DMS114 treated with DMSO at 0.1 percent for 48 hours (cell line): Measurements from ENCODE around the gene ADGRF3.
"Not testable (repeated sequence)": the region's sequence is repeated elsewhere in the genome, so short reads cannot be mapped to it uniquely, and the experiment has no call there.

Experiments used
- DNase-seq: peaks from one replicate; lab custom pipeline; 2025; ENCODE audit not compliant: unreplicated experiment; lab: John Stamatoyannopoulos, UW

ADGRF3 gene

DNA sequence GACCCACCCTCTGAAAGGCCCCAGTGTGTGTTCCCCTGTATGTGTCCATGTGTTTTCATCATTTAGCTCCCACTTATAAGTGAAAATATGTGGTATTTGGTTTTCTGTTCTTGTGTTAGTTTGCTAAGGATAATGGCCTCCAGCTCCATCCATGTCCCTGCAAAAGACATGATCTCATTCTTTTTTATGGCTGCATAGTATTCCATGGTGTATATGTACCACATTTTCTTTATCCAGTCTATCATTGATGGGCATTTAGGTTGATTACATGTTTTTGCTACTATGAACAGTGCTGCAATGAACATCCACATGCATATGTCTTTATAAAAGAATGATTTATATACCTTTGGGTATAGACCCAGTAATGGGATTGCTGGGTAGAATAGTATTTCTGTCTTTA, 22.1 kb downstream of the ADGRF3 start:
- DNase-seq = not testable (repeated sequence)

DNA sequence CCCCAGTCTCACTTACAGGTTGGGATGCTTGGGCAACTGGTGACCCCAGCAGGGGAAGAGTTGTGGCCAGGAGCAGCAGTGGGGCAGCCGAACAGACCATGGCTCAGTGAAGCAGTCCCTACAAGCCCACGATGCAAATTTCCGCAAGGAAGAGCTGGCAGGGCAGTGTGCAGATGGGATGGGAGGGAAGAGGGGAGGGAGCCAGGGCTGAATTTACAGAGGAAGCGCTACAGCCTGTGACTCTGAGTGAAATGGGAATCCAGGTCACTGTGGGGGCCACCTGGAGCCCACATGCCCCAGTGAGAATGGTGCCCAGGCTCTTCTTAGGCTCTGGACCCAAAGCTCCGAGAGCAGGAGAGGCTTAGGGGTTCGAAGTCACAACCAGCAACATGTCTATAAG, 27.6 kb downstream of the ADGRF3 start:
- DNase-seq = no peak

DNA sequence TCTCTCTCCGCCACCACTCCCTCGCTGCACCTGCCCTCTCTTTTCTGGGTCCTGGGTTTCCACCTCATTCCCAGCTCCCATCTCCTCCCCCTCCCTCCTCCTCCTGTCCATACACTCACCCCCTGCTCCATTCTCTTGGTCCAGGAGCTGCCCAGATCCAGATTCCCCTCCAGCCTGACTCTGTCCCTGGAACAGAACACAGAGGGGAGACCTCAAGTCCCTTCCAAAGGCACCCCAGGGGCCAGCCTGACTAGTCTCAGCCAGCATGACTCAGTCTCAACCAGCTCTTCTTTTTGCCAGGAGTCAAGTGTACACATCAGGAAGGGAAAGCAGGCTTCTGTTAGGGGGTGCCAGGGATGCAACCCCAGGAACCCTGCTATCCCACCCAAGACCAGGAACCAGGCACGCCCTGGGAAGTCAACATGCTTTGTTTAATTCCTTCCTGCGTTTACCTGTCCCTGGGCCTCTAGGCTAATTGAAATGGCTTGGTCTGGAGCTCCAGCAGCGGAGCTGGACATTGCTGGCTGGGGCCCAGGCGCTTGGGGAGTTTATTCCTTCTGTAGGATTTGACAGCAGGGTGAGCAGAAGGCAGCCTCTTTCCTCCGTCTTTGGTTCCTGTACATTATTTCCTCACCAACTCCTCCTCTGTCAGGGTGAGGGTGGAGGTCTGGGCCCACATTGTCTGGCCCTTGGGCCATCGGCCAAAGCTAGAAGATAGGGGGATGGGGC, 29.0 kb downstream of the ADGRF3 start:
- no peak for DNase-seq

DNA sequence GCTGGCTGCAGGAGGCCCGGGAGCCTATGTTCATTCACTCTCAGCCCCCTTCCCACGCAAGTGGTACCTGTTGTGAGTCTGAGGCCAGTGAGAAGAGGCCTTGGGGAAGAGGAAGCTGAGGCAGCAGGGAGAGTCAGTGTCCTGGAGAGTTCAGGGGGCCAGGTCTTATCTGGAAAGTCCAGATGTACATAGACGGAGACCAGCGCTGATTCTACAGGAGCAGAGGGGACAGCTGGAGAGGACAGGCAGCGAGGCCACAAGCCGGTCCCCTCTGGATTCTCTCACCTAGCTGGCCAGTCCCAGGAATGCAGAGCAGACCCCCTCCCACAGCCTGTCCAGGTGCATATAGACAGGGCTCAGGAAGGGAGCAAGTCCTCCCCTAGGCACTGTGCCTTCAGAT, 29.7 kb downstream of the ADGRF3 start:
- no peak for DNase-seq

DNA sequence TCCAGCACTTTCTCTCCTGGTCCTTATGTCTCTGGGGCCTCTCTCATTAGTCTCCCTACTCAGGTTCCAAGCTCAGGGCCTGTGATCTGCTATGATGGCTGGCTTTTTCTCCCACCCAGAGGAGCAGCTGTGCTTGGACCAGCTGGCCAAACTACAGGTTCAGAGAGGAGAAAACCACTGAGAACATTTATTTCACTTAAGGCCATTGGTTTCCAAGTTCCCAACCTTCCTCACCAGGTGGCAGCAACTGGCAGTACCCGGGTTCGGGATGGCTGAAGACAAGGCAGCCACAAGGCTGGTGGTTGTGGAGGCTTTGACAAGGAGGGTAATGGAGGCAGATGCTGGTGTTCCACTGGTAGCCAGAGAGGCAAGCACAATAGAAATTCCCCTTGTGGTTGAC, 30.5 kb downstream of the ADGRF3 start:
- peak; percentile 6 for DNase-seq

DNA sequence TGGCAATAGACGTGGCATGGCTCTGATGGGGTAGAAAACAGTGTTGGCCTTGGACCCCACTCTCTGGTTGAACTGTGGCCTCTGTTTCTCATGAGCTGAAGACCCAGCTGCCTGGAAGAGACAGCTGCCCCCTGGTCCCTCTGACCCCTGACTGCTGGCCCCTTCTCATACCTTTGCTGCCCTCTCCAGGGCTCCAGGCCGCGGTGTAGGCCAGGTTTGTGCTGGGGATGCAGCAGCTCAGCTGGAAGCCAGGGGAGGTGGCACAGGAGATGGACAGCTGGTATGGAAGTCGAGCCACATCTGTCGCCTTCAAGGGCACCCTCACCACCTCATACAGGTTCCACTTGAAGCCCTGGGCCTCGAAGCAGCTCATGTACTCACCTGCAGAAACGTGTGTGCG, 32.3 kb downstream of the ADGRF3 start:
- DNase-seq = no peak

DNA sequence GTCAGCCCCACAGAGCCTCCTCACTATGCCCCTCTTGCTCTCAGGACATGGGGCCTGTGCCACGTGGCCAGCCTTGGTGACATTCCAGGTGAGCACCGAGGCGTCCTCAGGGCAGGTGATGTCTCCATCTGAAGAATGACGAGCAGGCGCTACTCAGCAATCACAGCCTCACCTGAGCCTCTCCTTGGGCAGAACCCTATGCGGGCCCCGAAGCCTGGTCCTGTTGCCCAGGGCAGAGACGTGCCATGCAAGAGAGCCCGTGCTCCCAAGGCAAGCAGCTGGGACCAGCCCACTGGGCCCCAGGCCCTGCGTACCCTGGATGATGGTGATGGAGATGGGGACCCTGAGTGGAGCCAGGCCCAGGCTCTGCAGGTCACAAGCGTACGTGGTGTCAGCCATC, 33.1 kb downstream of the ADGRF3 start:
- no peak for DNase-seq

DNA sequence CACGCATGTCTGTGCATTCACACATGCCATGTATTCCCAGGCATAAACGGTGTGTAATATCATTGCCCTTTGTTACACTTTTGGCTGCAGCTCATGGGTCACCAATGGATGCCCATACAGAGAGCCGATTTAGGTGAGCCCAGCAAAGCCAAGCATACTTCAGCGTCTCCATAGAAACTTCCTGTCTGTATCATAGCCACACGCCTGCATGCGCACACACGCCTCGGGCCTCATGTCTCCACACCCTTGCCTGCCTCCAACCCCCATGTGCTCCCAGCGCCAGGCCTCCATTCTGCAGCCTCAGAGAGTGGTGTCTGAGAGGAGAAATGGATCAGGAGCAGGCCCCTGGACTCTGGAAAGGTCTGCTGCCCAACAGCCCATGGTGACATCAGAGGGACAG, 34.1 kb downstream of the ADGRF3 start:
- DNase-seq = no peak

DNA sequence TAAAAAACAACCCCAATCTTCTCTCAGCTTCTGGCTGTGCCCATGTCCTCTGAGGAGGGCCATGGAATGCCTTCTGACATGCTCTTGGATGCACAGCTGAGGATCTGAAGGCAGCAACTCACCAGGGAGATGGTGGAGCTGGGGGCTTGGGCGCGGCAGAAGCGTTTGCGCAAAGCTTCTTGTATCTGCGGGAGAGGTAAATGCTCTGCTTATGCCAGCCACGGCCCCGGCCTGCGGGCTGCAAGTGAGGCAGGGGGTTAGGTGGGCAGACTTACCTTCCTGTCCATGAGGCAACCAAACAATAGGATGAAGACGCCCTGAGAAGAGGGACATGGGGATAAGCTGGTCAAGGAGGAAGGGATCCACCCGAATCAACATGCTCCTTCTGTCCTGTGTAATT, 36.7 kb downstream of the ADGRF3 start:
- no peak for DNase-seq

DNA sequence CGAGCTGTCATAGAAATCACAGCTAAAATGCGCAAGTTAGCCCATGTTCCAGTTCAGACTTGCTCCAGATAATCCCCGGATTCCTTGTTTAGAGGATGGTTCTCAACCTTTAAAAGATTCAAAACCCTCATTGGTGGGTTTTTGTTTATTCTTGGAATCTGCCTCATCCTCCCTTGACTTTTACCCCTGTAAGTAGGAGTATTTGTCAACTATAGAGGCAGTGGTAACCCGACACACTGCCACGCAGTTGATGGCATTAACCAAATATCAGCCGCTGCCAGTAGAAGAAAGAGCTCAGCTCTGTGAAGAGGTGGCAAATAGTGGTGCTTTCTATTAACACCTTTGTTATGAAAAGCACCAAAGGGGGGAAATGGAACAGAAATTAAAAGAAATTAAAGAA, 41.0 kb downstream of the ADGRF3 start:
- no peak for DNase-seq

DNA sequence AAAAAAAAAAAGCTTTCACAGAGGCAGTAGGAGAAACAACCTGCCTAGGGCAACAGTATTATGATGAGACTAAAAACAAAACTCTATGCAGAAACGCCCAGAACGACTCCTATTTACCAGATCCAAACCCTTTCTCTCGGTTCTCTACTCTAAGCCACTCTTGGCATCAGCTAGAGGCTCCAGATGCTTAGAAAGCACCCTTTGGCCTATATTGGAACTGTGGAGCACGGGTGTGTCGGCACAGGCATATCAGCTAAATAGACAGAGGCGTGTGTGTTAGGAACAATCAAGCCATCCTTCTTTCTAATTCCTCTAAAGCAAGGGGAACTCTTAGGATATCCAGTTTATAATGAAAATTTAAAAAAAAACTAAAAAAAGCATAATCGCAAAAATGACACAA, 41.5 kb downstream of the ADGRF3 start:
- not testable (repeated sequence) for DNase-seq

DNA sequence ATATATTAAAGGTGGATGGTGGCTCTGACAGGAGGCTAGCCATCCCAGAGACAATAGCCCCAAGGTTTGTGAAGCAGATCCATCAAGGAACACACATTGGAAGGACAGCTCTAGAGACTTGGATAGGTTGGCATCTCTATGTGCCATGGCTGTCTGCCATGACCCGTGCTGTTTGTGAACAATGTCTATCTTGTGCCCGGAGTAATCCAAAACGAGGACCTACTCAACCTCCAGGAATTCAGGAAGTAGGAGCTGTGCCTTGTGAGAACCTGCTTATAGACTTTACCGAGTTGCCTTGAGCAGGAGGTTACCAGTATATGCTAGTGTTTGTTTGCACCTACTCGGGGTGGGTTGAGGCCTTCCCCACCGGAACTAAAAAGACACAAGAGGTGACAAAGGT, 43.7 kb downstream of the ADGRF3 start:
- no peak for DNase-seq

DNA sequence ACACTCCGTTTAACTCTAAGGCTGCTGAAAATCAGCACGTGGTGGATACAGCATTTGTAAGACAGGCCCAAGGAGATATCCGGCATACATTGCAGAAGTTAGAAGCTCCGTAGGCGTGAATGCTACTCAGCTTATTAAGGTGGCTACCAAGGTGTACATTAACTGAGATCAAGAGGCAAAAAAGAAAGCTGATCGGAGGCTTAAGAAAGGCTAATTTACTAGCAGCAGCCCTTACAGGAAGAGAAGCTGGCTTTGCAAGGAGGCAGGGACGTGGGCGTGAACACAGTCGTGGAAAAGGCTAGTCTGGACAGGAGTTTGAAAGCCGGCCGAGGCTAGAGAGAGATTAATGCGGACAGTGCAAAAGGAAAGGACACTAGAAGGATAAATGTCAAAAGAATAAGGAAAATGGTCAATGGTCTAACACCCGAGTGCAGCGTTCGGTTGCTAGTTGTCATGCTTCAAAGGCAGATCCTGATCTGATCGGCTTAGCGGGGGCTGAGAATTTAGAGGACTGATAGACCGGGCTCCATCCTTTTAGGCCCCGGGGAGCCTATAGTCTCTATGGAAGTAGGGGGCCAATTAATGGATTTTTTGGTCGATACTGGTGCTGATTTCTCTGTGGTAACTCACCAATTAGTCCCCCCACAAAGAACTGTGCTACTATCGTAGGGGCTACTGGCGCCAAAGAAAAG, 46.2 kb downstream of the ADGRF3 start:
- no peak for DNase-seq

DNA sequence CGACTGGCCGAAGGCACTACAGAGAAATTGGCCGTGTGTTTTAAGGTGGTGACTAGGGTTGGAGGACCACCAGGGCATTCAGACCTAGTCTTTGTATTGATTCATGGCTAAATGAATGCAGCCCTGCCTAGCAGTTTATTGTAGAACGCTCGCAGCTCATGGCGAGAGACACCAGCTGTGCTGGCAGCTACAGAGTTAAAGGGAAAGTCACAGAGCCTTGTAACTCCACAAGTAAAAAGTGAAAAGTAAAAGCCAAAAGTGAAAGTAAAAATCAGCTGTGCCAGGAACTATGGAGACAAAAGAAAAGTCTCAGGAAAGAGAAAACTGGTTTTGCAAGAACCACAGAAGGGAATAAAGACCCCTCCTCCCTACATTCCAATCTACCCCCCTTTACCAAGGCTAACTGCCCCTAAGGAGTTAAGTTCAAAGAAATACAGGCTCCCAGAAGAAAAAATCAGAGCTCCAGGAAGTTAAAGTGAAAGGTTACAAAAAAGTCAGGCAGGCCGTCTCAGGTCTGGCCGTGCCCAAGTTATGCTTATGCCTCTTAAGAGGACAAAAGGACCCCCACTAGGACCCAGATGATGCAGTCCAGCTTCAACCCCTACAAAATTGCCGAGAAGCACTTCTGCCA, 47.0 kb downstream of the ADGRF3 start:
- no peak for DNase-seq

DNA sequence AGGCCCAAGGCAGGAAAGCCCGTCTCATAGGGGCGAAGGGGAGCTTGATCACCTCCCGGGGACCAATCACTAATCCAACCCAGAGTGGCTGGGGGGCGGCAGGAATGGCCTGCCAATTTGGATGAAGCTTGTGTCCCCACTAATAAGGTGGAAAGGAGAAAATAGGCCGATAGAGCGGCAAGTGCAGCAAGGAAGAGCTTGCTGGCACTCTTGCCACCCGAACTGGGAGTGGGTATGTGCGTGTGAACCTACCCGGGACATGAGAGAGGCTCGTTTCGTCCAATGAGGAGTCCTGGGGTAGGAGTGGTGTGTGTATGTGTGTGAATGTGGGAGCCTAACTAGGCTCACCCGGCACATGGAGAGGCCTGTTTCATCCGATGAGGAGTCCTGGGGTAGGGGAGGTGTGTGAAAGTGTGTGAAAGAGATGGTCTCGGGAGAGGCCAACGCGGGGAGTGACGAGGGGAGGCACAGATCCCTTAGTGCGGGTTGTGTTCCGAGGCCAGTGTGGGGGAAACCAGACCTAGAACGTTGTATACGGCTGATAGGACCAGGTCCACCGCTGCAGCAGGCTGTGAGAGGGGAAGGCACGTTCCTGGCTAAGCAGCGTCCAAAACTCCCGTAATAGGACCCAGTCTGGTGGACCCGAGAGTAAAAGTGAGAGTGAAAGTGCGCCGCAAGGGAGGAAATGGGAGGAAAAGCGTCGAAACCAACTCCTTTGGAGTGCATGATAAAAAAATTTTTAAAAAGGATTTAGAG, 47.8 kb downstream of the ADGRF3 start:
- no peak for DNase-seq

DNA sequence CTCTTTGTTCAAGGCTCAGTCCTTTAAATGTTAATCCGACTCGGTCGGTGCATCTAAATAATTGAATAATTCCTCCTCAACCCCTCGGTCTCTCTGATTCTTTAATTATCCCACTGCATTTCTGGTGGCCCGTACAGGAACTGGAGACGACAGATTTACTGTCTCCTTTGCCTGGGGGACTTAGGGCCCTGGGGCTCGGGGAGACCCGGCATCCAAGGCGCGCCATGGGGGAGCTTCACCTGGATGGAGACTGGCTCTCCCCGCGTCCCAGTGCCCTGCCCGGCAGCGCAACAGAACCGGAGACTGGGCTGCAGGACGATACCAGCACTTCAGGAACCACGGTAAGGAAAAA, 48.3 kb downstream of the ADGRF3 start:
- DNase-seq = no peak

DNA sequence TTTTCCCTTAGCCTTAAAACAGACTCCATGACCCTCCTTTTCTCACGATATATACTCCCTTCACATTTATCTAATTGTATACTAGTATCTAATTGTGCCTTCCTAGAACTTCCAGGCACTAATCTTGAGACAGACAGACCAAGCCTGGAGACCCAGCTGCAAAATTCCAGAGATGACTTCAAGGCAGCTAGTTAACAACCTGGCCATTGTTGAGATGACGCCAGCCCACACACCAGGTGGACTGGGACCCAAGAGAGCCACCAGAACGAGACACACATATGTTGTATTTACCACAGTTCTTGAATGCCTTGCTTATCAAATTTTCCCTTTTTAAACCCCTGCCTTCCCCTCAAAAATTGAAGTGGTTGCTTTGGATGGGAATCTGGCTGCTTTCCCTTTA, 49.5 kb downstream of the ADGRF3 start:
- no peak for DNase-seq

DNA sequence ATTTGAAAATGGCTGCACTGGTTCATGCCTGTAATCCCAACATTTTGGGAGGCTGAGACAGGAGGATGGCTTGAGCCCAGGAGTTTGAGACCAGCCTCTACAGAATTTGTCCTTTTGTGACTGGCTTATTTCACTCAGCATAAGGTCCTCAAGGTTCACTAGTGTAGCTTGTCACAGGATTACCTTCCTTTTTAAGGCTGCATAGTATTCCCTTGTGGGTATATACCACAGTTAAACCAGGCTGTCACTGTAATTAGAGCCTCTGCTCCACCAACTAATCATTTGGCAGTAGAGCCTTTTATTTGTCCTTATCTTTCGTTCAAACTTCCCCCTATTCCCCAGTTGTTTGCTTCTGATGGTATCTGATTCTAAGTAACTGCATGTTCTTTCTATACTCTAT, 51.1 kb downstream of the ADGRF3 start:
- DNase-seq = no peak

DNA sequence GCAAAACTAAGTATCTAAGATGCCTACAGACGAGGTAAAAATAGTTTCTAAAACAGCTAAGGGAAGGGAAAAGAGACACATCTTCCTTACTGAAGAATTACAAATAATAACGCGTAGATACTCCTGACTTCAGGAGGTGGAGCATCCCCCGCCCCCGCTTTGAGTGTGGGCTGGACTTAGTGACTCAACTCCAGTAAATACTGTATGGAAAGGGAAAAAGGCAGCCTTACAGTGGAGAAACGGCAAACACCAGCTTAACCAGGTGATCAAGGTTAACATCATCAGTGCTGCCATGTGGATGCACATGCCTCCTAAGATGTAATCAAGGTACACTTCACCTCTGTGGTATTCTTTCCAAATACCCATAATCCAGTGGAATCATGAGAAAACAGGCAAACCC, 53.9 kb downstream of the ADGRF3 start:
- DNase-seq = no peak

DNA sequence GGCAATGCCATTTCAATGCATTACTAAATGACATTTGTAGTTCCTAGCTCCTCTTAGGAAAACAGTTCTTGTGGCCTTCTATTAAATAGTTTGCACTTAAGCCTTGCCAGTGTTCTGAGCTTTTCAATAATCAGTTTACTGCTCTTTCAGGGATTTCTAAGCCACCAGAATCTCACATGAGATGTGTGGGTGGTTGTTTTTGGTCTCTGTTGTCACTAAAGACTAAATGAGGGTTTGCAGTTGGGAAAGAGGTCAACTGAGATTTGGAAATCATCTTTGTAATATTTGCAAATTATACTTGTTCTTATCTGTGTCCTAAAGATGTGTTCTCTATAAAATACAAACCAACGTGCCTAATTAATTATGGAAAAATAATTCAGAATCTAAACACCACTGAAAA, 56.6 kb downstream of the ADGRF3 start:
- no peak for DNase-seq

DNA sequence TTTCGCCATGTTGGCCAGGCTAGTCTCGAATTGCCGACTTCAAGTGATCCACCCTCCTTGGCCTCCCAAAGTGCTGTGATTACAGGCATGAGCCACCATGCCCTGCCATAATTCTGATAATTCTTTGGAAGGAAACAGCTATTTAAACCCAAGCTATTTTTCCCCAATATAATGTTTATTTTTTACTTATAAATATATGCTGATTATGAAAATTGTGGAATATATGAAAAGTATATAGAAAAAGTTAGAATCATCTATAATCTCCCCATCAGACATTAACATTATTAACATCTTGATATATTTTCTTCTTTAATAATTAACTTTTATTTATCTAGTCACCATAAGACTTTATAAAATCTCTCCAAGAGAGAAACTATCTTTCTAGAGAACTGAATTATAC, 60.7 kb downstream of the ADGRF3 start:
- DNase-seq = no peak

DNA sequence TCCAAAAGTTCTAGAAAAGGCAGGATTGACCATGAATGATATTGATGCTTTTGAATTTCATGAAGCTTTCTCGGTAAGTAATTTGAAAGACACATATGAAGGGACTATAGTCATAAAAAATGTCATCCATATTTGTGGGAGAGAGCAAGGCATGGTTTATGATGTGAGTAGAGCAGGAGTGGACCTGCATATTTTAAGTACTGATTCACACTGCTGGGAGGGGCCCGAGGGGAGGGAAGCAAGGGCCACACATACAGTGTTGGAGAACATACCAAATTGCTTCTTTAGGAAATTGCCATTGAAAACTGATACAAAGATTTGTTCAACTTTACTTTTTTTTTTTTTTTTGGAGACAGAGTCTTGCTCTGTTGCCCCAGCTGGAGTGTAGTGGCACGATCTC, 62.5 kb downstream of the ADGRF3 start:
- DNase-seq = no peak
